Measurements from ENCODE around the gene IFI44.

The IFI44 gene

DNA sequence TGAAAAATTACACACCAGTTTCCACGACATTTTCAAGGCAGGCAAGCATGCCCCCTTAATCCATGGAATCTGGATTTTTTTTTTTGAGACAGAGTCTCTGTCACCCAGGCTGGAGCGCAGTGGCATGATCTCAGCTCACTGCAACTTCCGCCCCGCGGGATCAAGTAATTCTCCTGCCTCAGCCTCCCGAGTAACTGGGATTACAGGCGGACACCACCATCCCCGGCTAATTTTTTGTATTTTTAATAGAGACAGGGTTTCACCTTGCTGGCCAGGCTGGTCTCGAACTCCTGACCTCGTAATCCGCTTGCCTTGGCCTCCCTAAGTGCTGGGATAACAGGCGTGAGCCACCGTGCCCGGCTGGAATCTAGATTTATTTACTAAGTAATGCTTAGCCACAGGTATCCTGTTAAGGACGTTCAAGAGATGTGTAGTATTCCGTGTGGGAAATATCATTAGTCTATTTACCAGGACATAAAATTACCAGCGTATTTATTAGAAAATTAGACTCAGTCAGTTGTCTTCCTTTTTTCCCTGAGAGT, 2.5 kb downstream of the IFI44 start:
- no peak for DNase-seq (ENCODE audit: low read depth in 2 of 2)

- DNase-seq (ENCODE audit: low read depth in 2 of 2): no peak
These were observed 9.3 kb downstream of the IFI44 start for GRCh38 chr1:78658901-78659300.

DNA sequence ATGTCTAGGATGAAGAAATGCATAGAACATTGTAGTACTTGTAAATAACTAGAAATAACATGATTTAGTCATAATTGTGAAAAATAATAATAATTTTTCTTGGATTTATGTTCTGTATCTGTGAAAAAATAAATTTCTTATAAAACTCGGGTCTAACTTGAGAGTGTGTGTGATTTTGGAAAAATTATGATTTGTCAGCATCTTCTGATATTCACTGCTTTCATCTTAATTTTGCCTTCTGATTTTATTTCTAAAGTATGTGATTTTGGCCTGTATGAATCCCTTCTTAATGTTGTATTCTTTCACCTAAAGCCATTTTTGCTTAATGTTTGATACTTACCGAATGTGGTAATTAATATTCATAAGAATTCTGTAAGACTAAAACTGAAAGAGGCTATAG, 14.3 kb downstream of the IFI44 start:
- DNase-seq (ENCODE audit: low read depth in 2 of 2): no peak

GRCh38 chr1:78664763-78665162, 15.1 kb downstream of the IFI44 start:
- no peak for DNase-seq (ENCODE audit: low read depth in 2 of 2)

- no peak for DNase-seq (ENCODE audit: low read depth in 2 of 2)
These were observed 16.2 kb downstream of the IFI44 start for GRCh38 chr1:78665809-78666208.

DNA sequence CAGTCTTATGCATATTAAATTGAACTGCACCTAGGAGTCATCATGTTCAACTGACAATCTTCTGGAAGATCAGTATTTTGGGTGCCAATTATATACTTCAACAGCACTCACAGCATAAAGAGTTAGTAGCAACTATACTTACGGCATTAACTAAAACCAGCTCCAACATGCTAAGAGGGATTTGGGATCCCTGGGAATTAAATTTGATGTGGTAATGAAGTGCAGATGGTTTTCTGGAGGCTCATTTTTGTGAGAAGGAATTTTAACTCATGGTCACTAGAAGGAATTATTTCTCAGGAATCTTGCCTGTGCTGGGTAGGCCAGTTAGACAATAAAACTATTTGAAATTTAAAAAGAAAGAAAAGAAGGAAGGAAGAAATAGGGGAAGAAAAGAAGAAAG, 18.3 kb downstream of the IFI44 start:
- DNase-seq (ENCODE audit: low read depth in 2 of 2): no peak

- DNase-seq (ENCODE audit: low read depth in 2 of 2): no peak
These were observed 18.8 kb downstream of the IFI44 start for GRCh38 chr1:78668427-78668826.

GRCh38 chr1:78672428-78672827, 22.8 kb downstream of the IFI44 start:
- no peak for DNase-seq (ENCODE audit: low read depth in 2 of 2)

GRCh38 chr1:78673120-78673519, 23.5 kb downstream of the IFI44 start:
- DNase-seq (ENCODE audit: low read depth in 2 of 2): no peak

DNA sequence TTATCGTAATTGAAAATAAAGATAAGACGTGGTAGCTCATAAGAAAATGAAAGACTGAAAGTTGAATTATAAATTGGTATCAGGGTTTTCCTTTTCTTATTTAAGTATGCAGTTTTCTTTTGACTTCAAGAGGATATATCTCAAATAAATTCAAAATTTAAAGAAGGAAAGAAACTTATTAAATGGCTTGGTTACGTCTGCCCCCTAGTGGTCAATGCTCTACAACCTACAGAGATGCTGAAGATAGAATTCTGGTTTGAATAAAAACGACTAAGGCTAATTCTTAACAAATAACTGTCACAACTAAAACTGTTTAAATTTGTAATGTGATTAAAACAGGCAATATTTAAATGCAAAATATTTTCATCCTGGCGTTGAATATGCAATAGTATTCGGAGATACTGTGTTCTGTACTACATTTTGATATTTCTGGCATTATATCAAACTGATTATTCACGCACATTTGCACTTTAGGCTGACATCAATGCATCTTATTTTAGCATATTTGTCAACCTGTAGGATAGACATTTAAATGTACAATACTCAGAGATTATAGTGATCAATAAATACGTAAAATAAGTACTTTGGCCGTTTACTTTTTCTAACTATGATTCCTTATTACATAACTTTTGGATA, 26.8 kb downstream of the IFI44 start:
- DNase-seq (ENCODE audit: low read depth in 2 of 2): no peak

GRCh38 chr1:78676993-78677392, 27.4 kb downstream of the IFI44 start:
- DNase-seq (ENCODE audit: low read depth in 2 of 2): no peak

DNA sequence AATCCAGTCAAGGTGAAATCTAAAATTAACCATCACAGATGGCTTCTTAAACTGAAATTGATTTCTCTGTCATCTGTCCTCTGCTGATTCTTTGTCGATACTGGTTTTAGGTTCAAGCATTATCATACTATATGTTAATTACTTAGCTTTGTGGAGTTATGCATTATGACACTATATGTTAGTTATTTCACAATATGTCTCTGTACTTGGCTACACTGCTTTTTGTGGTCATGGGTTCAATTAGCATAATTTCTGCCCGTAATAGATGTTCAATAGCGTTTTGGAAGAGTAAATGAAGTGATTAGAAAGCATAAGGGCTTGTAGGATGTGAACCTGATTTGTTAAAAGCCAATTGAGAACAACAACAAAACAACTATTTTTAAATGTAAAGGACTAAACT, 28.2 kb downstream of the IFI44 start:
- DNase-seq (ENCODE audit: low read depth in 2 of 2): no peak

- no peak for DNase-seq (ENCODE audit: low read depth in 2 of 2)
These were observed 28.7 kb downstream of the IFI44 start for GRCh38 chr1:78678324-78678723.

DNA sequence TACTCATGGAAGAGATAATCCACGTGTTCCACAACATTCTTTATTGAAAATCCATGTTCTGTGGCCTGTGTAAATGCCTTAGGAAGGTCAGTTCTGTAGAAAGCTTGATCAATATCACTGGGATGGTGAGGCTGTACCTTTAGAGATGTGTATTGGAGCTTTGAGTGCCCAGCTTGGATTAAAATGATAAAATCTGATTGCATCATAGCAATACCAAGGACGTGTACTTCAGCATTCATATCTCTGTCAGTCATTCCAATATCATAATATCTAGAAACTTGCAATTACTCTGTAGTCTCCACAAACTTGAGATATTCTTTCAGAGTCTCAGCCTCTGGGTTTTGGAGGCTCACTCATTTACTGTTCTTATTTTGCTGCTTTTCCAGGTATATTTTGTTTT, 31.6 kb downstream of the IFI44 start:
- DNase-seq (ENCODE audit: low read depth in 2 of 2): no peak

DNA sequence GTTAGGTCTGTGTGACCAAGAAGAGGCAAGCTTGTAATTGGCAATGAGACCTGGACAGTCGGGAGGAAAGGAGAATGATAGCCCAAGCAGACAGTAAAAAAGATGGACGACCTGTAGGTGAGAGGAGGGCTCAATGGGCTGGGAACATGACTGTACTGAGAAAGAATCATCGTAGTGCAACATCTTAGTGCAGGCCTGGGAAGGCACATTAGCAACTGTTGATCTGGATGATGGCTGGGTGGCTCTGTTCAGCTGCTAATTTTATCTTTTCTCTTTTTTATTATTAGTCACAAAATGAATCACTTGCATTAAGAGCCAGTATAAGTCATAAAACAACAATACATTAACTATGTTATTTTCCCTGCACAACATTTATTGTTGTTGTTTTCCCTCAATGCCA, 32.9 kb downstream of the IFI44 start:
- no peak for DNase-seq (ENCODE audit: low read depth in 2 of 2)

GRCh38 chr1:78683079-78683478, 33.4 kb downstream of the IFI44 start:
- DNase-seq (ENCODE audit: low read depth in 2 of 2): no peak

DNA sequence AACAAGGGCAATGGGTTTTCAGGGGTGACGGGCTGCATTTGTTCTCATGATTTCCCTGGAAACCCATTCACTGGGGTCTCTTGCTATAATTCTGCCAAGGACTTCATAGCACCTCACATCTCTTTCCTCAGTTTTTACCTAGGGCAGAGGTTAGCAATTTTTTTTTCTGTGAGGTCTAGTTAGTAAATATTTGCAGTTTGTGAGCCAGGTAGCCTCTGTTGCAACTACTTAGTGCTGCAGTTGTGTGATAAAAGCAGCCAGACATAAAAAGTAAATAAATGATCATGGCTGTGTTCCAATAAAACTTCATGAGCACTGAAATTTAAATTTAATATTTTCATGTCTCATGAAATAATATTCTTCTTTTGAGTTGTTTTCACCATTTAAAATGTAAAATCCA, 37.7 kb downstream of the IFI44 start:
- DNase-seq (ENCODE audit: low read depth in 2 of 2): no peak

GRCh38 chr1:78687914-78688313, 38.3 kb downstream of the IFI44 start:
- DNase-seq (ENCODE audit: low read depth in 2 of 2): no peak

- DNase-seq (ENCODE audit: low read depth in 2 of 2): no peak
These were observed 39.1 kb downstream of the IFI44 start for GRCh38 chr1:78688697-78689096.

DNA sequence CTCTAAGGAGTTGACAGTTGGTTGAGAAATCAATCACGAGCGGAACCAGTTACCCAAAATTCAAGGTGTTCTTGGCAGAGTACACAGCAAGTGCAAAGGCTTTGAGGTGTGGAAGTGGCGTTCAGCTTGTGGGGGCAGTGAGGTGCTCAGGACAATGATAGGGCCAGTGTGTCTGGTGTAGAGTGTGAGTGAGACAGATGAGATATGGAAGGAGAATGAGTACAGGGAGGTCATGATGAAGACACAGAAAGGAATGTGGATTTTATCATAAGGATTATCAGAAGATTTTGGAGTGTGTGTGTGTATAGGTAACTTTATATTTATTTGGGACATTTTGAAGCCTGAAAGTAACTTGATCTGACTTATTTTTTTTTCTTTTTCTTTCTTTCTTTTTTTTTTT, 40.9 kb downstream of the IFI44 start:
- no peak for DNase-seq (ENCODE audit: low read depth in 2 of 2)

- no peak for DNase-seq (ENCODE audit: low read depth in 2 of 2)
These were observed 42.5 kb downstream of the IFI44 start for GRCh38 chr1:78691995-78692747.

DNA sequence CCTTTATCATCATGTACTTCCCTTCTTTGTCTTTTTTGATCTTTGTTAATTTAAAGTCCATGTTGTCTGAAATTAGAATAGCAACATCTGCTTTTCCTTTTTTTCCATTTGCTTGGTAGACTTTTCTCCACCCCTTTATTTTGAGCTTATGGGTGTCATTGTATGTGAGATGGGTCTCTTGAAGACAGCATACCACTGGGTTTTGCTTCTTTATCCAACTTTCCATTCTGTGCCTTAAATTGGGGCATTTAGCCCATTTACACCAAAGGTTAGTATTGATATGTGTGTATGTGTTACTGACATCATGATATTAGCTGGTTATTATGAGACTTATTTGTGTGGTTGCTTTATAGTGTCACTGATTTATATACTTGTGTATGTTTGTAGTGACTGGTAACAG, 50.2 kb downstream of the IFI44 start:
- no peak for DNase-seq (ENCODE audit: low read depth in 2 of 2)

GRCh38 chr1:78702426-78702825, 52.8 kb downstream of the IFI44 start:
- no peak for DNase-seq (ENCODE audit: low read depth in 2 of 2)
